ENCODE measurements around the gene CAT. TPM values are rescaled to one million over a fixed set of nuclear protein-coding genes. Genes with fewer than 3 reads are reported as not detected.

CAT gene
- 10 to 100 TPM; 21.9 to 99.0 (median 39.9) TPM for total RNA-seq

DNA sequence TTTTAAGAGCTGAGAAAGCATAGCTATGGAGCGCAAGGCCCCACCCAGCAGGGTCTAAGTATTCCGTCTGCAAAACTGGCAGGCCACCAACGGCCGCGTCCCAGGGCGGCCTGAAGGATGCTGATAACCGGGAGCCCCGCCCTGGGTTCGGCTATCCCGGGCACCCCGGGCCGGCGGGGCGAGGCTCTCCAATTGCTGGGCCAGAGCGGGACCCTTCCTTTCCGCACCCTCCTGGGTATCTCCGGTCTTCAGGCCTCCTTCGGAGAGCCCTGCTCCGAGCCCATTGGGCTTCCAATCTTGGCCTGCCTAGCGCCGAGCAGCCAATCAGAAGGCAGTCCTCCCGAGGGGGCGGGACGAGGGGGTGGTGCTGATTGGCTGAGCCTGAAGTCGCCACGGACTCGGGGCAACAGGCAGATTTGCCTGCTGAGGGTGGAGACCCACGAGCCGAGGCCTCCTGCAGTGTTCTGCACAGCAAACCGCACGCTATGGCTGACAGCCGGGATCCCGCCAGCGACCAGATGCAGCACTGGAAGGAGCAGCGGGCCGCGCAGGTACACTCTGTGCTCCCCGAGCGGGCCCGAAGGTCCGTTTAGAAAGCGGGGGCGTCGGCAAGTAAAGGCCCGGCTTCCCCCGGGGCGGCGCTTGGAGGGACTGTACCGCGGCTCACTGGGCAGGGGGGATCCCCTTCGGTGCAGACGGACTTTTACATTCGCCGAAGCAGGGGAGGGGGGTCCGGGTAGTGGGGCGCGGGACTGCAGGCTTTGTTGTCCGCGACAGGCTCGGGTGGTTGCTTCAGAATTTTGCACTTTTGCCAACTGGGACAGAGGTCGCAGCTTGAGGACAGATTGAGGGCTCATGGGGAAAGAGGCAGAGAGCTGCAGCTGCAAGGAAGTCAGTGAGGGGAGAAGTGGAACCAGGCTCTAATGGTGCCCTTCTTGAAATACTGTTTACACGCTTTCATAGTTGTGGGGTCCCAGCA lies at the start of gene CAT:
Gene CAT (plus strand): TSS at position 406 of the 979 bp plus-strand sequence. CDS start 80 bp downstream, at position 486.
- peaks cover 9 to 59% (median 31%) of the 10 kb centered on the region in 3 donors for H3K4me1 ChIP-seq

DNA sequence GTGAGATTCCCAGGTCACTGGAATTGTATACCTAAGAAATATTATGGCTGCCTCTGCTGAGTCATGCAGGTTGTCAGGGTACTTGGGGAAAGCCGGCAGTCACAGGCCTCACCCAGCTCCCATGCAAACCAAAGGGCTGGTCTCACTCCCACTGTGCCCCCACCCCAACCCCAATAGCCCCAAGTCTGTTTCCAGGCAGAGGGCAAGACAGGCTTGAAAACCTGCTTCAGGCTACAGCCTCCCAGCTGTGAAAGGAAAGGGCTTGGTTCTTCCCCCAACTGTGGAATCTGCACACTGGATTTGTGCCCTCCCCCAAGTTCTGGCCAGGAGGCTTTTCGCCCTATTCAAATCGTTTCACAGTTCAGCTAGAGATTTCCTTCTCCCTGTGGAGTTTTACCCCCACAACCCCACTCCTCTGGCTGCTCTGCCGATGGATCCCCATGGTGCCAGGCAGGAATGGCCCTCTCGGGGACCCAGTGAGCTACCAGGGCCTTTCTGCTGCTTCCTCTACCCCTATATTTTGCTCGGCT lies 43.9 kb upstream of the CAT start:
- intact Hi-C loops (cut with DNase I) = no loop called here
- WGBS, 2 donors = 69 to 71% methylated on average over 3 to 4 of the region's 6 CpGs
- H3K4me1 ChIP-seq = peaks cover 0 to 14% (median 4%) of the 10 kb centered on the region in 3 donors
- H3K27ac ChIP-seq = no peak overlapping the region
- peaks cover 0 to 17% (median 11%) of the 10 kb centered on the region in 3 donors for H3K9me3 ChIP-seq
- H3K4me3 ChIP-seq = no peak overlapping the region
- DNase-seq = no peak
- no peak for TF ChIP-seq POLR2A (IDR thresholded peaks at IDR 0.05)
- TF ChIP-seq, protein P1, sequence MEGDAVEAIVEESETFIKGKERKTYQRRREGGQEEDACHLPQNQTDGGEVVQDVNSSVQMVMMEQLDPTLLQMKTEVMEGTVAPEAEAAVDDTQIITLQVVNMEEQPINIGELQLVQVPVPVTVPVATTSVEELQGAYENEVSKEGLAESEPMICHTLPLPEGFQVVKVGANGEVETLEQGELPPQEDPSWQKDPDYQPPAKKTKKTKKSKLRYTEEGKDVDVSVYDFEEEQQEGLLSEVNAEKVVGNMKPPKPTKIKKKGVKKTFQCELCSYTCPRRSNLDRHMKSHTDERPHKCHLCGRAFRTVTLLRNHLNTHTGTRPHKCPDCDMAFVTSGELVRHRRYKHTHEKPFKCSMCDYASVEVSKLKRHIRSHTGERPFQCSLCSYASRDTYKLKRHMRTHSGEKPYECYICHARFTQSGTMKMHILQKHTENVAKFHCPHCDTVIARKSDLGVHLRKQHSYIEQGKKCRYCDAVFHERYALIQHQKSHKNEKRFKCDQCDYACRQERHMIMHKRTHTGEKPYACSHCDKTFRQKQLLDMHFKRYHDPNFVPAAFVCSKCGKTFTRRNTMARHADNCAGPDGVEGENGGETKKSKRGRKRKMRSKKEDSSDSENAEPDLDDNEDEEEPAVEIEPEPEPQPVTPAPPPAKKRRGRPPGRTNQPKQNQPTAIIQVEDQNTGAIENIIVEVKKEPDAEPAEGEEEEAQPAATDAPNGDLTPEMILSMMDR (IDR thresholded peaks at IDR 0.05) = no peak
- H3K27me3 ChIP-seq = peaks cover 0 to 95% (median 3%) of the 10 kb centered on the region in 4 donors
- H3K36me3 ChIP-seq = no peaks in the 10 kb centered on the region

More for the DNA sequence above, at the start of gene CAT:
- WGBS, 2 donors = 0 to 1% methylated on average over 4 to 21 of the region's 62 CpGs
- peak in 3 of 4 donors; percentile 27 to 83 (median 78) for TF ChIP-seq POLR2A (IDR thresholded peaks at IDR 0.05)
- TF ChIP-seq, protein P1 (IDR thresholded peaks at IDR 0.05) = no peak
- Histone ChIP-seq H3K27me3 (no peaks in the 10 kb centered on the region), H3K36me3 (peaks cover 0 to 13% (median 0%) of the 10 kb centered on the region in 3 donors), H3K9me3 (no peaks in the 10 kb centered on the region), H3K27ac (peak within 1 kb of the TSS; percentile 84 to 96 (median 91)), H3K4me3 (peak within 1 kb of the TSS; percentile 70 to 94 (median 80))
- intact Hi-C loops (cut with DNase I) = no loop called here
- DNase-seq = peak; percentile 85

DNA sequence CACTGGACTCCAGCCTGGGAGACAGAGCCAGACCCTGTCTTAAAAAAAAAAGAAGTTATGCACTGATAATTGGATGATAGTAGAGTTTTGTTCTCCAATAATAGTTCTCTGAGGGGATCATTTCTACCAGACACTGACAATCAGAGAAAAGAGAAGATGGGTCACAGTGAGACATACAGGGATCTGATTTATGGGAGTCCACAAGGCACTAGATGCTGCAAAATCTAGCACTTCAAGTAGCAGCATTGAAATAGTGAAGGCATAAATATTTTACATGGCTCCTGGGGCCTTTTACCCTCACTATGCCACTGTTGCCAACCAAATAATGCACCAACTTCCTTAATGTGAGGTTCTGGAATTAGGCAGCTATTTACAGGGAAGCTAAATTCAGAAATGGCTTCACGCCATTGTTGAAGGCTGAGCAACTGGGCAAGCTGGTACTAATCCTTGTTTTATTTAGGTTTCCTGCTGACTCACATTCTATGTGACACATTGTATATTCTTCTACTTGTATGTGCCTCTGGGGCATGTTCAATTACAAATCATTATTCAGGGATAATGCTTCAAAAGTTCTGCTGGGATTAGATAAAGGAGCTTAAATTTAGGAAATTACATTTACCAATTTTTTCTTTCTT lies 42.7 kb upstream of the CAT start:
- Histone ChIP-seq H3K27ac (no peak overlapping the region), H3K27me3 (peaks cover 0 to 95% (median 3%) of the 10 kb centered on the region in 4 donors), H3K9me3 (peaks cover 0 to 17% (median 11%) of the 10 kb centered on the region in 3 donors), H3K36me3 (no peaks in the 10 kb centered on the region), H3K4me1 (peaks cover 0 to 14% (median 4%) of the 10 kb centered on the region in 3 donors), H3K4me3 (no peak overlapping the region)
- intact Hi-C loops (cut with DNase I) = no loop called here
- TF ChIP-seq POLR2A (IDR thresholded peaks at IDR 0.05) = no peak
- TF ChIP-seq, protein P1 (IDR thresholded peaks at IDR 0.05) = no peak
- DNase-seq = no peak
- WGBS, 2 donors = 12 to 15% methylated on average over 1 of the region's 1 CpG

DNA sequence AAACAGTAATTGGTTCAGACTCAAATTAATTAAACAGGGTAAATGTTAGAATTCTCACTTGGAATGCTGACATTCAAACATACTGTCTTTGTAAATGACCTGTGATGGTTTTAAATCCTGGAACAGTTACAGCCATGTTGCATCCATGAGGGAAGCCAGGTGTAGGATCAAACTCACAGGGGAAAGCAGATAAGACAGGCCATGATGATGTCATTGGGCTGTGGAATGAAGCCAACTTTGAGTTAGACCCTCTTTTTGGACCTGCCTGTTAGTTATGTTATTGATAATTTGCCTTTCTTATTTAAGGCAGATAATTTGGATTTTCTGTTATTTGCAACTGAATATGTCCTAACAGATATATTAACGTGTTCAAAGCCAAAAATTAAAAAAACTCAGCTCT lies 41.6 kb upstream of the CAT start:
- 74 to 83% methylated on average over 1 of the region's 1 CpG for WGBS, 2 donors
- no peak for DNase-seq
- no peak for TF ChIP-seq POLR2A (IDR thresholded peaks at IDR 0.05)
- TF ChIP-seq, protein P1 (IDR thresholded peaks at IDR 0.05) = no peak

More for the DNA sequence above, 41.6 kb upstream of the CAT start:
- H3K27ac ChIP-seq = no peak overlapping the region
- H3K4me1 ChIP-seq = peaks cover 0 to 14% (median 4%) of the 10 kb centered on the region in 3 donors
- H3K36me3 ChIP-seq = no peaks in the 10 kb centered on the region
- H3K27me3 ChIP-seq = peaks cover 0 to 95% (median 3%) of the 10 kb centered on the region in 4 donors
- H3K9me3 ChIP-seq = peaks cover 0 to 17% (median 11%) of the 10 kb centered on the region in 3 donors
- H3K4me3 ChIP-seq = no peak overlapping the region
- intact Hi-C loops (cut with DNase I) = no loop called here
